ENCODE results near the gene NCKAP5. TPM values are rescaled to one million over a fixed set of nuclear protein-coding genes. Genes with fewer than 3 reads are reported as not detected.

The NCKAP5 gene
- total and polyA plus RNA-seq, 2 of the 13 experiments (the other 11 are each of a cell fraction or from before 2014, with no cell fraction given): 0.01 TPM; not detected in 1

DNA sequence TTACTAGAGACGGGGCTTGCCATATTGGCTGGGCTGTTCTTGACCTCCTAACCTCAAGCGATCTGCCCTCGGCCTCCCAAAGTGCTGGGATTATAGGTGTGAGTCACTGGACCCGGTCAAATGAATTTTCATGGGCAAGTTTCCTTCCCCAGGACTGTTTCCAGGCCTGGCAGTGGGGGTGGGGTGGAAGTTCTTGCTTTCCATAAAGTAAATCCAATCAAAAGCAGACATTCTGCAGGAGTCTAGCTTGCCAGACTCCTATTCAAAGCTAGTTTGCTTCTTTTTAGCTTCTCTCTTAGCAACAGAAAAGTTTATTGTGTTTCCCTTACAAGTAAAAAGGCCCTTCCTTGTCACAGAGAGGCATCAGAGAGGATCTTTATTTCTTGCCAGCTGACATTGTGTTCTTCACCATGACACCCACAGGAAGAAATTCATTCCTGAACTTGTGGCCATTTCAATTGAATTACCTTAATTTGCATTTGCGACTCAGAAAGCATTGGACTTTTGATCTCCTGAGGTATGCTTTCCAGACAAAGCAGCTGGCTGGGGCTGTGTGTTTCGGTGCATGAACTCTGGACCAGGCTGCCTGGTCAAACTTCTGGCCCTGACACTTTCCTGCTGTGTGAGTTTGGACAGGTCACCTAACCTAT lies 936.1 kb downstream of the NCKAP5 start (continued):
- TF ChIP-seq ZNF709 (CRISPR knock-in tag; IDR thresholded peaks at IDR 0.05) (no peak), ZNF205 (CRISPR knock-in tag; IDR thresholded peaks at IDR 0.05) (no peak), ARNTL (CRISPR knock-in tag; IDR thresholded peaks at IDR 0.05) (no peak), TEAD2 (CRISPR knock-in tag; IDR thresholded peaks at IDR 0.05) (no peak), ZBTB42 (CRISPR knock-in tag; IDR thresholded peaks at IDR 0.05) (no peak), SUZ12 (IDR thresholded peaks at IDR 0.05; ENCODE audit: low read depth, low read length) (no peak), ZNF225 (CRISPR knock-in tag; IDR thresholded peaks at IDR 0.05) (no peak), ARID2 (CRISPR knock-in tag; IDR thresholded peaks at IDR 0.05; ENCODE audit: borderline replicate concordance) (no peak), FLYWCH1 (CRISPR knock-in tag; IDR thresholded peaks at IDR 0.05) (no peak), MLLT10 (CRISPR knock-in tag; IDR thresholded peaks at IDR 0.05) (no peak), JUND (CRISPR knock-in tag; IDR thresholded peaks at IDR 0.05) (no peak), TMF1 (CRISPR knock-in tag; IDR thresholded peaks at IDR 0.05; ENCODE audit: low read depth) (no peak), ZNF431 (CRISPR knock-in tag; IDR thresholded peaks at IDR 0.05; ENCODE audit: borderline replicate concordance, low read depth) (no peak)
- TF ChIP-seq, protein P1, sequence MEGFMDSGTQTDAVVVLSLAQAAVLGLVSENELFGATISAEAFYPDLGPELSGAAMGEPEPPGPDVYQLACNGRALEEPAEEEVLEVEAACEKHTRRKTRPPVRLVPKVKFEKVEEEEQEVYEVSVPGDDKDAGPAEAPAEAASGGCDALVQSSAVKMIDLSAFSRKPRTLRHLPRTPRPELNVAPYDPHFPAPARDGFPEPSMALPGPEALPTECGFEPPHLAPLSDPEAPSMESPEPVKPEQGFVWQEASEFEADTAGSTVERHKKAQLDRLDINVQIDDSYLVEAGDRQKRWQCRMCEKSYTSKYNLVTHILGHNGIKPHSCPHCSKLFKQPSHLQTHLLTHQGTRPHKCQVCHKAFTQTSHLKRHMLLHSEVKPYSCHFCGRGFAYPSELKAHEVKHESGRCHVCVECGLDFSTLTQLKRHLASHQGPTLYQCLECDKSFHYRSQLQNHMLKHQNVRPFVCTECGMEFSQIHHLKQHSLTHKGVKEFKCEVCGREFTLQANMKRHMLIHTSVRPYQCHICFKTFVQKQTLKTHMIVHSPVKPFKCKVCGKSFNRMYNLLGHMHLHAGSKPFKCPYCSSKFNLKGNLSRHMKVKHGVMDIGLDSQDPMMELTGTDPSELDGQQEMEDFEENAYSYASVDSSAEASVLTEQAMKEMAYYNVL (CRISPR knock-in tag; IDR thresholded peaks at IDR 0.05; ENCODE audit: borderline replicate concordance): 0 out of 2 replicates have a peak, but pooled peaks have one; percentile 4
- TF ChIP-seq, protein P2, sequence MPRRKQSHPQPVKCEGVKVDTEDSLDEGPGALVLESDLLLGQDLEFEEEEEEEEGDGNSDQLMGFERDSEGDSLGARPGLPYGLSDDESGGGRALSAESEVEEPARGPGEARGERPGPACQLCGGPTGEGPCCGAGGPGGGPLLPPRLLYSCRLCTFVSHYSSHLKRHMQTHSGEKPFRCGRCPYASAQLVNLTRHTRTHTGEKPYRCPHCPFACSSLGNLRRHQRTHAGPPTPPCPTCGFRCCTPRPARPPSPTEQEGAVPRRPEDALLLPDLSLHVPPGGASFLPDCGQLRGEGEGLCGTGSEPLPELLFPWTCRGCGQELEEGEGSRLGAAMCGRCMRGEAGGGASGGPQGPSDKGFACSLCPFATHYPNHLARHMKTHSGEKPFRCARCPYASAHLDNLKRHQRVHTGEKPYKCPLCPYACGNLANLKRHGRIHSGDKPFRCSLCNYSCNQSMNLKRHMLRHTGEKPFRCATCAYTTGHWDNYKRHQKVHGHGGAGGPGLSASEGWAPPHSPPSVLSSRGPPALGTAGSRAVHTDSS (CRISPR knock-in tag; conservative IDR thresholded peaks at IDR 0.05): no peak
- TF ChIP-seq, protein P3, sequence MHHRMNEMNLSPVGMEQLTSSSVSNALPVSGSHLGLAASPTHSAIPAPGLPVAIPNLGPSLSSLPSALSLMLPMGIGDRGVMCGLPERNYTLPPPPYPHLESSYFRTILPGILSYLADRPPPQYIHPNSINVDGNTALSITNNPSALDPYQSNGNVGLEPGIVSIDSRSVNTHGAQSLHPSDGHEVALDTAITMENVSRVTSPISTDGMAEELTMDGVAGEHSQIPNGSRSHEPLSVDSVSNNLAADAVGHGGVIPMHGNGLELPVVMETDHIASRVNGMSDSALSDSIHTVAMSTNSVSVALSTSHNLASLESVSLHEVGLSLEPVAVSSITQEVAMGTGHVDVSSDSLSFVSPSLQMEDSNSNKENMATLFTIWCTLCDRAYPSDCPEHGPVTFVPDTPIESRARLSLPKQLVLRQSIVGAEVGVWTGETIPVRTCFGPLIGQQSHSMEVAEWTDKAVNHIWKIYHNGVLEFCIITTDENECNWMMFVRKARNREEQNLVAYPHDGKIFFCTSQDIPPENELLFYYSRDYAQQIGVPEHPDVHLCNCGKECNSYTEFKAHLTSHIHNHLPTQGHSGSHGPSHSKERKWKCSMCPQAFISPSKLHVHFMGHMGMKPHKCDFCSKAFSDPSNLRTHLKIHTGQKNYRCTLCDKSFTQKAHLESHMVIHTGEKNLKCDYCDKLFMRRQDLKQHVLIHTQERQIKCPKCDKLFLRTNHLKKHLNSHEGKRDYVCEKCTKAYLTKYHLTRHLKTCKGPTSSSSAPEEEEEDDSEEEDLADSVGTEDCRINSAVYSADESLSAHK (CRISPR knock-in tag; IDR thresholded peaks at IDR 0.05; ENCODE audit: borderline replicate concordance): no peak
- TF ChIP-seq, protein P4, sequence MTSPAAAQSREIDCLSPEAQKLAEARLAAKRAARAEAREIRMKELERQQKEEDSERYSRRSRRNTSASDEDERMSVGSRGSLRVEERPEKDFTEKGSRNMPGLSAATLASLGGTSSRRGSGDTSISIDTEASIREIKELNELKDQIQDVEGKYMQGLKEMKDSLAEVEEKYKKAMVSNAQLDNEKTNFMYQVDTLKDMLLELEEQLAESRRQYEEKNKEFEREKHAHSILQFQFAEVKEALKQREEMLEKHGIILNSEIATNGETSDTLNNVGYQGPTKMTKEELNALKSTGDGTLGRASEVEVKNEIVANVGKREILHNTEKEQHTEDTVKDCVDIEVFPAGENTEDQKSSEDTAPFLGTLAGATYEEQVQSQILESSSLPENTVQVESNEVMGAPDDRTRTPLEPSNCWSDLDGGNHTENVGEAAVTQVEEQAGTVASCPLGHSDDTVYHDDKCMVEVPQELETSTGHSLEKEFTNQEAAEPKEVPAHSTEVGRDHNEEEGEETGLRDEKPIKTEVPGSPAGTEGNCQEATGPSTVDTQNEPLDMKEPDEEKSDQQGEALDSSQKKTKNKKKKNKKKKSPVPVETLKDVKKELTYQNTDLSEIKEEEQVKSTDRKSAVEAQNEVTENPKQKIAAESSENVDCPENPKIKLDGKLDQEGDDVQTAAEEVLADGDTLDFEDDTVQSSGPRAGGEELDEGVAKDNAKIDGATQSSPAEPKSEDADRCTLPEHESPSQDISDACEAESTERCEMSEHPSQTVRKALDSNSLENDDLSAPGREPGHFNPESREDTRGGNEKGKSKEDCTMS (CRISPR knock-in tag; conservative IDR thresholded peaks at IDR 0.05): no peak
- TF ChIP-seq, protein P5, sequence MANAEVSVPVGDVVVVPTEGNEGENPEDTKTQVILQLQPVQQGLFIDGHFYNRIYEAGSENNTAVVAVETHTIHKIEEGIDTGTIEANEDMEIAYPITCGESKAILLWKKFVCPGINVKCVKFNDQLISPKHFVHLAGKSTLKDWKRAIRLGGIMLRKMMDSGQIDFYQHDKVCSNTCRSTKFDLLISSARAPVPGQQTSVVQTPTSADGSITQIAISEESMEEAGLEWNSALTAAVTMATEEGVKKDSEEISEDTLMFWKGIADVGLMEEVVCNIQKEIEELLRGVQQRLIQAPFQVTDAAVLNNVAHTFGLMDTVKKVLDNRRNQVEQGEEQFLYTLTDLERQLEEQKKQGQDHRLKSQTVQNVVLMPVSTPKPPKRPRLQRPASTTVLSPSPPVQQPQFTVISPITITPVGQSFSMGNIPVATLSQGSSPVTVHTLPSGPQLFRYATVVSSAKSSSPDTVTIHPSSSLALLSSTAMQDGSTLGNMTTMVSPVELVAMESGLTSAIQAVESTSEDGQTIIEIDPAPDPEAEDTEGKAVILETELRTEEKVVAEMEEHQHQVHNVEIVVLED (CRISPR knock-in tag; IDR thresholded peaks at IDR 0.05; ENCODE audit: borderline replicate concordance): 0 out of 2 replicates have a peak, but pooled peaks have one; percentile 24

Data from HepG2 (cell line).